Bronchial epithelial cell (primary cell): Measurements from ENCODE around the gene TMEM169. TPM values are rescaled to one million over a fixed set of nuclear protein-coding genes. Genes with fewer than 3 reads are reported as not detected.
"Not testable (repeated sequence)": the region's sequence is repeated elsewhere in the genome, so short reads cannot be mapped to it uniquely, and the experiment has no call there.

Experiments
- DNase-seq: peaks from one replicate; pipeline ENCODE4 v3.0.0-alpha.2; 2010; ENCODE audit warnings: low read depth
- FAIRE-seq: peaks from 2 replicates; lab custom pipeline; 2011; peaks lifted over from hg19 to GRCh38; lab: Jason Lieb, UNC
- H3K27me3 ChIP-seq: 2 replicates; pipeline ENCODE4 v1.5.1; 2011; ENCODE audit warnings: low read length; ENCODE audit not compliant: control insufficient read depth, insufficient read depth
- H3K36me3 ChIP-seq: 2 replicates; pipeline ENCODE4 v1.5.1; 2011; ENCODE audit warnings: low read length; ENCODE audit not compliant: control insufficient read depth, insufficient read depth
- H3K4me3 ChIP-seq: 2 replicates; pipeline ENCODE4 v1.5.1; 2011; ENCODE audit warnings: mild to moderate bottlenecking, low read depth, low read length, control low read depth
- total RNA-seq: library from RNA; depleted of rRNA; stranded (reverse); fragments of >200 nt; gene quantifications from 2 replicates; pipeline ENCODE4 v1.2.1, GENCODE V29; 2014
- TF ChIP-seq, protein P1 (sequence below): IDR thresholded peaks from 2 replicates; pipeline ENCODE4 v1.5.1; 2011; ENCODE audit warnings: mild to moderate bottlenecking, moderate library complexity, low read length, control low read depth, inconsistent platforms; ENCODE audit not compliant: insufficient read depth, severe bottlenecking

TMEM169 gene
- total RNA-seq, 1 donor from 2014 or later: 0.26 TPM

GRCh38 chr2:216132585-216132984, 50.9 kb downstream of the TMEM169 start:
- FAIRE-seq: no peak
- Histone ChIP-seq H3K4me3 (no peak overlapping the region), H3K27me3 (no peaks in the 10 kb centered on the region), H3K36me3 (peaks cover 26% of the 10 kb centered on the region)
- DNase-seq: no peak
- TF ChIP-seq, protein P1, sequence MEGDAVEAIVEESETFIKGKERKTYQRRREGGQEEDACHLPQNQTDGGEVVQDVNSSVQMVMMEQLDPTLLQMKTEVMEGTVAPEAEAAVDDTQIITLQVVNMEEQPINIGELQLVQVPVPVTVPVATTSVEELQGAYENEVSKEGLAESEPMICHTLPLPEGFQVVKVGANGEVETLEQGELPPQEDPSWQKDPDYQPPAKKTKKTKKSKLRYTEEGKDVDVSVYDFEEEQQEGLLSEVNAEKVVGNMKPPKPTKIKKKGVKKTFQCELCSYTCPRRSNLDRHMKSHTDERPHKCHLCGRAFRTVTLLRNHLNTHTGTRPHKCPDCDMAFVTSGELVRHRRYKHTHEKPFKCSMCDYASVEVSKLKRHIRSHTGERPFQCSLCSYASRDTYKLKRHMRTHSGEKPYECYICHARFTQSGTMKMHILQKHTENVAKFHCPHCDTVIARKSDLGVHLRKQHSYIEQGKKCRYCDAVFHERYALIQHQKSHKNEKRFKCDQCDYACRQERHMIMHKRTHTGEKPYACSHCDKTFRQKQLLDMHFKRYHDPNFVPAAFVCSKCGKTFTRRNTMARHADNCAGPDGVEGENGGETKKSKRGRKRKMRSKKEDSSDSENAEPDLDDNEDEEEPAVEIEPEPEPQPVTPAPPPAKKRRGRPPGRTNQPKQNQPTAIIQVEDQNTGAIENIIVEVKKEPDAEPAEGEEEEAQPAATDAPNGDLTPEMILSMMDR: no peak

GRCh38 chr2:216133397-216133796, 51.7 kb downstream of the TMEM169 start:
- TF ChIP-seq, protein P1: no peak
- no peak for DNase-seq

DNA sequence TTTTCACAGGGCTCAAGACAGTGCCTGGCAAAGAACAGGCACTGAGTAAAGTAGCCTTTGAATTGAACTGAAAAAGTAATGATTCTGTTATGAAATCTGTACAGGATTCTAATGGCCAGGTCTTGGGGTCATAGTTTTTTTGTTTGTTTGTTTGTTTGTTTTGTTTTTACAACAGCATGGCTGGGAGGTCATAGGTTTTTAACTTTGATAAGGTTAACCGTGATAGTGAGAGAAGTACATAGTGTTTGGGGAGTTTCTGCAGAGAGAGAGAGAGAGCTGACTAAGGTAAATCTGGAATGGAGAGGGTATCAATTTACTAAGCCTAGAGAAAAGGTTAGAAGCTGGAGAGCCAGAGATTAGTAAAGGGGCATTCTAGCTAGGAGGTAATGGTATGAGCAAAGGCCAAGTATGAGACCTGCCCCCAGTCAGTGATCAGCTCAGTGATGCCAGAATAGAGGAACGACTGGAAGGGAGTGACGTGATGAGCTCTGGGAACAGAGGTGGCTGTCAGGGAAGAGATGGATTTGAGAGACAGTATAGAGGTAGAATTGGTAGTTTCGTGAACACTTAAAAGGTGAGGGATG, 53.3 kb downstream of the TMEM169 start:
- no peak for FAIRE-seq
- H3K36me3 ChIP-seq: peaks cover 28% of the 10 kb centered on the region
- H3K27me3 ChIP-seq: no peaks in the 10 kb centered on the region
- no peak overlapping the region for H3K4me3 ChIP-seq
- TF ChIP-seq, protein P1: no peak
- no peak for DNase-seq

More at GRCh38 chr2:216133397-216133796, 51.7 kb downstream of the TMEM169 start:
- no peaks in the 10 kb centered on the region for H3K27me3 ChIP-seq
- no peak for FAIRE-seq
- H3K36me3 ChIP-seq: peaks cover 30% of the 10 kb centered on the region
- H3K4me3 ChIP-seq: no peak overlapping the region

GRCh38 chr2:216139884-216140283, 58.2 kb downstream of the TMEM169 start:
- FAIRE-seq (no peak), DNase-seq (peak; percentile 41)
- no peaks in the 10 kb centered on the region for H3K27me3 ChIP-seq
- TF ChIP-seq, protein P1: peak; percentile 21
- no peak overlapping the region for H3K4me3 ChIP-seq
- peaks cover 25% of the 10 kb centered on the region for H3K36me3 ChIP-seq

- H3K4me3 ChIP-seq, H3K27me3 ChIP-seq, DNase-seq, FAIRE-seq: not testable (repeated sequence)
- peaks cover 22% of the 10 kb centered on the region for H3K36me3 ChIP-seq
Measured at GRCh38 chr2:216141516-216141915, 59.8 kb downstream of the TMEM169 start.

- TF ChIP-seq, protein P1: no peak
- H3K27me3 ChIP-seq: no peaks in the 10 kb centered on the region
- FAIRE-seq (no peak), DNase-seq (peak; percentile 7)
- H3K36me3 ChIP-seq: peaks cover 24% of the 10 kb centered on the region
- no peak overlapping the region for H3K4me3 ChIP-seq
Measured at GRCh38 chr2:216142540-216142939, 60.8 kb downstream of the TMEM169 start.
